Skeletal muscle tissue (tissue), 4 donors: ENCODE measurements around the gene SPATA25. TPM values are rescaled to one million over a fixed set of nuclear protein-coding genes. Genes with fewer than 3 reads are reported as not detected.
"Not testable (repeated sequence)": the region's sequence is repeated elsewhere in the genome, so short reads cannot be mapped to it uniquely, and the experiment has no call there.

Source experiments
- H3K27ac ChIP-seq: one replicate; pipeline ENCODE4 v1.7.0; 2013; ENCODE audit warnings: mild to moderate bottlenecking, low read depth, low read length, inconsistent platforms
- H3K27me3 ChIP-seq, 3 donors: one replicate each; pipeline ENCODE4 v1.7.0; 2013; ENCODE audit warnings: low read length in 3 of 3; ENCODE audit not compliant: control insufficient read depth in 3 of 3, insufficient read depth in 3 of 3
- H3K36me3 ChIP-seq, 3 donors: one replicate each; pipeline ENCODE4 v1.7.0; 2013; ENCODE audit warnings: low read length in 3 of 3; ENCODE audit not compliant: control insufficient read depth in 3 of 3, insufficient read depth in 3 of 3
- H3K4me1 ChIP-seq, 3 donors: one replicate each; pipeline ENCODE4 v1.7.0; 2013; ENCODE audit warnings: low read length in 3 of 3, mild to moderate bottlenecking in 3 of 3; ENCODE audit not compliant: control insufficient read depth in 3 of 3, insufficient read depth in 3 of 3
- H3K4me3 ChIP-seq, 3 donors: one replicate each; pipeline ENCODE4 v1.7.0; 2013; ENCODE audit warnings: low read length in 3 of 3
- H3K9ac ChIP-seq, 3 donors: one replicate each; pipeline ENCODE4 v1.7.0; 2013; ENCODE audit warnings: low read length in 3 of 3, mild to moderate bottlenecking in 3 of 3, moderate library complexity in 2 of 3, low read depth in 1 of 3
- H3K9me3 ChIP-seq, 3 donors: one replicate each; pipeline ENCODE4 v1.7.0; 2013; ENCODE audit warnings: low read length in 3 of 3; ENCODE audit not compliant: control insufficient read depth in 3 of 3
- total RNA-seq: library from RNA; depleted of rRNA; stranded (reverse); fragments of >200 nt; gene quantifications from one replicate; pipeline ENCODE4 v1.2.3, GENCODE V29; 2014
- donor health status: Osteomylitis.

The SPATA25 gene
- total RNA-seq, 1 donor from 2014 or later = 2.6 TPM

DNA sequence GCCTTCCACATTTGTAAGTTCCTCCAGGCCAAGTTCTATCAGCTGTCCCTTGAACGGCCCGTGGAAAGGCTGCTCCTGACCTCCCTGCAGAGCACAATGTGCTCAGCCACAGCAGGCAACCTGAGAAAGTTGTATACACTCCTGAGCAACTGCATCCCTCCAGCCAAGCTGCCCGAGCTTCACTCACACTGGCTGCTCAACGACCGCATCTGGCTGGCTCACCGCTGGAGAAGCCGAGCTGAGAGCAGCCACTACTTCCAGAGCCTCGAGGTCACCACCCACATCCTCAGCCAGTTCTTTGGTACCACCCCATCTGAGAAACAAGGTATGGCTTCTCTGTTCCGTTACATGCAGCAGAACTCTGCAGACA is 4.3 kb downstream of the SPATA25 start:
- H3K27ac ChIP-seq = no peak overlapping the region
- peak overlapping the region in 1 of 3 donors; percentile 8 for H3K9ac ChIP-seq
- H3K9me3 ChIP-seq = no peaks in the 10 kb centered on the region
- no peak overlapping the region for H3K4me3 ChIP-seq
- peaks cover 20 to 34% (median 25%) of the 10 kb centered on the region in 3 donors for H3K4me1 ChIP-seq
- H3K27me3 ChIP-seq = no peaks in the 10 kb centered on the region
- H3K36me3 ChIP-seq = peaks cover 27 to 37% (median 33%) of the 10 kb centered on the region in 3 donors

- H3K9ac ChIP-seq = peak overlapping the region in 1 of 3 donors; percentile 8
- H3K27me3 ChIP-seq = no peaks in the 10 kb centered on the region
- no peaks in the 10 kb centered on the region for H3K9me3 ChIP-seq
- peaks cover 20 to 34% (median 23%) of the 10 kb centered on the region in 3 donors for H3K4me1 ChIP-seq
- no peak overlapping the region for H3K4me3 ChIP-seq
- H3K36me3 ChIP-seq = peaks cover 28 to 38% (median 37%) of the 10 kb centered on the region in 3 donors
- H3K27ac ChIP-seq = no peak overlapping the region
These were observed 4.8 kb downstream of the SPATA25 start for GRCh38 chr20:45882469-45883099.

DNA sequence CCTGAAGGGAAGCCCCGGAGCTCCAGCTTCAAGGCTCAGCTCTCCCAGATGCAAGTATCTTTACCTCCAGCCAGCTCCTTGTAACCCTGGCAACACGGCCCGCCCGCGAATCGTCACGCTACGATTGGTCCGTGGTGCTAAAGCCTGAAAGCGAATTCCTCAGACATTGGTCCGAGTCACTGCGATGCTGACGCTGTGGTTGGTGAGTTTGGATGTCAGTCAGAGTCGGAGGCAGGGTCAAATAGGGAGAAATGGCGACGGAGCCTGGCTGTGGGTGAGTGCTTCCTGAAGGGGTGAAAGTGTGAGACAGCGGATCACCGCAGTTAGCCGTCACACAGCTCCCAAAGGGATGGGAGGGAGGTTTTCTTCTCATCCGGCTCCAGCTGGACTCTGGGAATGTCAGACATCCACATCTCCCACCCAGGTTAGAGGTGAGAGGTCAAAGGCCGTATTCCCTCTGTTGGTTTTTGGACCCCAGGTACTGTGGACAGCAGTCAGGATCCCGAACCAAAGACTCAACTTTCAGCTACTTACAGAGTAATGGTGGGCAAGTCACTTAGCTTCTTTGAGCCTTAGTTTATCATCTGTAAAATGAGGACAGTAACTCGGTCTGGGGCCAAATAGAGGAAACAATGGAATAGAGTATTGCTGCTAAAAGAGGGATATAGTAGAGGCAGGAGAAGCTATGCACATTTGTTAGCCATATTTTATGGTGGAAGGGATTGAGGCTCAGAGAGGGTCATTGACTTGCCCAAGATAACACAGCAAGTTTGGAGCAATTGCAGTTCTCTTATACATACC is 6.2 kb downstream of the SPATA25 start, which contains the start of gene ZSWIM1:
TSS of gene ZSWIM1 (plus strand) at position 240 of the 801 bp plus-strand sequence. CDS start 1,366 bp downstream, outside the sequence.
- H3K4me1 ChIP-seq = peaks cover 17 to 29% (median 20%) of the 10 kb centered on the region in 3 donors
- peaks cover 33 to 37% (median 35%) of the 10 kb centered on the region in 3 donors for H3K36me3 ChIP-seq
- H3K27ac ChIP-seq = peak within 1 kb of the TSS; percentile 84
- peak within 1 kb of the TSS; percentile 76 to 99 (median 96) for H3K9ac ChIP-seq
- H3K27me3 ChIP-seq = no peaks in the 10 kb centered on the region
- no peaks in the 10 kb centered on the region for H3K9me3 ChIP-seq
- peak within 1 kb of the TSS; percentile 78 to 99 (median 98) for H3K4me3 ChIP-seq

- no peaks in the 10 kb centered on the region for H3K27me3 ChIP-seq
- H3K27ac ChIP-seq = no peak overlapping the region
- no peak overlapping the region for H3K4me3 ChIP-seq
- no peaks in the 10 kb centered on the region for H3K9me3 ChIP-seq
- H3K4me1 ChIP-seq = peaks cover 11 to 16% (median 13%) of the 10 kb centered on the region in 3 donors
- H3K36me3 ChIP-seq = peaks cover 25 to 28% (median 26%) of the 10 kb centered on the region in 3 donors
- H3K9ac ChIP-seq = peak overlapping the region in 1 of 3 donors; percentile 25
These were observed 9.2 kb downstream of the SPATA25 start for GRCh38 chr20:45878076-45878761.

- no peaks in the 10 kb centered on the region for H3K27me3 ChIP-seq
- no peak overlapping the region for H3K27ac ChIP-seq
- H3K4me1 ChIP-seq = no peaks in the 10 kb centered on the region
- peaks cover 20 to 26% (median 21%) of the 10 kb centered on the region in 3 donors for H3K36me3 ChIP-seq
- no peaks in the 10 kb centered on the region for H3K9me3 ChIP-seq
- no peak overlapping the region for H3K9ac ChIP-seq
- H3K4me3 ChIP-seq = no peak overlapping the region
These were observed 12.8 kb downstream of the SPATA25 start for GRCh38 chr20:45874576-45874975.

- H3K9ac ChIP-seq, H3K4me1 ChIP-seq, H3K27ac ChIP-seq, H3K27me3 ChIP-seq, H3K9me3 ChIP-seq, H3K4me3 ChIP-seq: not testable (repeated sequence)
- peaks cover 20 to 26% (median 21%) of the 10 kb centered on the region in 3 donors for H3K36me3 ChIP-seq
These were observed 13.3 kb downstream of the SPATA25 start for GRCh38 chr20:45874104-45874481.

DNA sequence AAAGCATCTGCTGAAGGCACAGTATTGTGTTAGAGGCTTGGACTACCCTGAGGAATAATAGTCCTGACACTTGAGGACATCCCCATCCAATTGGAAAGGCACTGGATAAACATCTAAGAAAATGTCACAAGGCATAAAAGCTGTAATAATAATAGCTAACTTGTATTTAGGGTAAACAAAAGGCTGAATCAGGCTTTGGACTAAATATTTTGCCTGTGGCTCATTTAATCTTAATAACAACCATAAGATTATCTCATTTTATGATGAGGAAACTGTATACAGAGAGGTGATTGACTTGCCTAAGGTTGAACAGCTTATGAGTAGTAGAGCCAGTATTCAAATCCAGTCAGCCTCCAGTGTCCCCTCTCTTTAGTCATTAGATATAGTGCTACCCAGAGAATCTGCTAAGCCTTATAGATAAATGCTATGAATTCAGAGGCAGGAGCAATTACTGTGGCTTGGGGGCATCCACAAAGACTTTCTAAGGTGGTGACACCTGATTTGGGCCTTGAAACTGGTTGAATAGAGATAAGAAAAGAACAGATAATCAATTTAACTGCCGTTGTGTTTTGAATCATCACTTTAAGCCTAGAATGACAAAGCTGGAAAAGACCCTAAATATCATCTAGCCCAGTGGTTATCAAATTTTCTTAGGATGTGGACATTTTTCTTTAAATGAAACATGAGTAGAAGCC is 13.9 kb downstream of the SPATA25 start:
- Histone ChIP-seq H3K27ac (no peak overlapping the region), H3K4me3 (no peak overlapping the region), H3K27me3 (no peaks in the 10 kb centered on the region), H3K9ac (no peak overlapping the region), H3K4me1 (no peaks in the 10 kb centered on the region), H3K9me3 (no peaks in the 10 kb centered on the region), H3K36me3 (peaks cover 20 to 24% (median 20%) of the 10 kb centered on the region in 3 donors)

- Histone ChIP-seq H3K27me3 (no peaks in the 10 kb centered on the region), H3K36me3 (peaks cover 11 to 15% (median 12%) of the 10 kb centered on the region in 3 donors), H3K4me1 (no peaks in the 10 kb centered on the region), H3K4me3 (no peak overlapping the region), H3K9ac (no peak overlapping the region), H3K9me3 (no peaks in the 10 kb centered on the region), H3K27ac (no peak overlapping the region)
These were observed 14.8 kb downstream of the SPATA25 start for GRCh38 chr20:45872626-45873025.

DNA sequence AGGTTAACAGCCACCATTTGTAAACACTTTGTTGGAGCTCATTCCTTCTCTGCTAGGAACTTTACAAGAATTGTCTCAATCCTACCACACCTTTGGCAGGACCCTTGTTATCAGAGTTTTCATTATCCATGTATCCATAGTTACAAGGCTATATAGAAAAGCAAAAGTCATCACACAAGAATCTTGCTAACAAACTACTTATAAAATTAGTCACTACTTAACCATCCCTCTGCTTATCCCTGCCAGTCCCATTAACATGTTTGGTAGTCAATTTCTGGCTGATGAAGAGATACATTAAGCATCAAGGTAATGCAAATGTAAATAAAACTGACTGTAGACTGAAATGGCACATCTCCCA is 19.6 kb downstream of the SPATA25 start:
- Histone ChIP-seq H3K27me3 (no peaks in the 10 kb centered on the region), H3K9me3 (no peaks in the 10 kb centered on the region), H3K4me1 (no peaks in the 10 kb centered on the region), H3K27ac (no peak overlapping the region), H3K36me3 (peaks cover 0 to 4% (median 3%) of the 10 kb centered on the region in 3 donors), H3K4me3 (no peak overlapping the region), H3K9ac (no peak overlapping the region)
